ENCODE data around the gene WIF1.
A peak's percentile ranks its signal among the peaks of the same experiment; 100 is the strongest.

WIF1 gene

GRCh38 chr12:65123435-65124063 is 2.4 kb upstream of the WIF1 start:
- no peak overlapping the region for H3K4me2 ChIP-seq (ENCODE audit: insufficient read depth, low read length, poor library complexity, severe bottlenecking)
- no peak for DNase-seq (ENCODE audit: low spot score)
- H2BK5ac ChIP-seq (ENCODE audit: low read length) = no peak overlapping the region
- H3K36me3 ChIP-seq (replicated peaks in 1 of 2; ENCODE audit: control insufficient read depth in 2 of 2, insufficient read depth in 2 of 2, low read length in 2 of 2) = no peaks in the 10 kb centered on the region
- H3K4me1 ChIP-seq (ENCODE audit: control insufficient read depth in 2 of 2, insufficient read depth in 1 of 2, low read depth in 1 of 2, low read length in 2 of 2) = peaks cover 0 to 2% of the 10 kb centered on the region in 2 donors
- no peak overlapping the region for H3K4me3 ChIP-seq (ENCODE audit: low read length in 2 of 2)
- WGBS, 2 donors (ENCODE audit: extremely low coverage in 2 of 2, insufficient read length in 2 of 2, insufficient replicate concordance in 1 of 2) = no CpG with 5 or more reads among the region's 8 CpGs
- no peak overlapping the region for H4K91ac ChIP-seq (ENCODE audit: low read depth, low read length, poor library complexity)
- no peak overlapping the region for H2BK12ac ChIP-seq (ENCODE audit: low read length)
- H3K9ac ChIP-seq (ENCODE audit: low read depth, low read length, poor library complexity) = no peak overlapping the region
- H3K27ac ChIP-seq (replicated peaks; ENCODE audit: low read length) = no peak overlapping the region
- H3K14ac ChIP-seq (ENCODE audit: low read length) = no peak overlapping the region
- peaks cover 0 to 70% (median 21%) of the 10 kb centered on the region in 3 experiments for H3K27me3 ChIP-seq (ENCODE audit: control insufficient read depth in 3 of 3, insufficient read depth in 3 of 3, low read depth in 1 of 3, low read length in 3 of 3)
- no peak overlapping the region for H2BK120ac ChIP-seq (ENCODE audit: low read depth, low read length)
- H3K18ac ChIP-seq (ENCODE audit: low read length) = no peak overlapping the region
- no peak overlapping the region for H2AK5ac ChIP-seq (ENCODE audit: low read depth, low read length)
- no peak overlapping the region for H2BK15ac ChIP-seq (ENCODE audit: low read length)
- H2AFZ ChIP-seq (ENCODE audit: low read length) = no peak overlapping the region
- peaks cover 3 to 6% of the 10 kb centered on the region in 2 donors for H3K9me3 ChIP-seq (replicated peaks in 1 of 2; ENCODE audit: control insufficient read depth in 2 of 2, insufficient read depth in 1 of 2, low read depth in 1 of 2, low read length in 2 of 2)
- H3K79me1 ChIP-seq (ENCODE audit: low read depth, low read length) = peaks cover 2% of the 10 kb centered on the region
- H3K23ac ChIP-seq (ENCODE audit: low read depth, low read length, poor library complexity) = no peak overlapping the region
- no peak overlapping the region for H3K4ac ChIP-seq (ENCODE audit: low read length)
- H4K8ac ChIP-seq (ENCODE audit: low read depth, low read length) = no peak overlapping the region

GRCh38 chr12:65122703-65123102 is 1.6 kb upstream of the WIF1 start:
- H3K4ac ChIP-seq (ENCODE audit: low read length) = no peak overlapping the region
- no peak overlapping the region for H4K91ac ChIP-seq (ENCODE audit: low read depth, low read length, poor library complexity)
- H2AFZ ChIP-seq (ENCODE audit: low read length) = no peak overlapping the region
- WGBS, 2 donors (ENCODE audit: extremely low coverage in 2 of 2, insufficient read length in 2 of 2, insufficient replicate concordance in 1 of 2) = no CpG with 5 or more reads among the region's 5 CpGs
- H2BK15ac ChIP-seq (ENCODE audit: low read length) = no peak overlapping the region
- no peaks in the 10 kb centered on the region for H3K36me3 ChIP-seq (replicated peaks in 1 of 2; ENCODE audit: control insufficient read depth in 2 of 2, insufficient read depth in 2 of 2, low read length in 2 of 2)
- H3K9me3 ChIP-seq (replicated peaks in 1 of 2; ENCODE audit: control insufficient read depth in 2 of 2, insufficient read depth in 1 of 2, low read depth in 1 of 2, low read length in 2 of 2) = peaks cover 3 to 6% of the 10 kb centered on the region in 2 donors
- no peak overlapping the region for H2BK5ac ChIP-seq (ENCODE audit: low read length)
- no peak overlapping the region for H4K8ac ChIP-seq (ENCODE audit: low read depth, low read length)
- no peak overlapping the region for H3K23ac ChIP-seq (ENCODE audit: low read depth, low read length, poor library complexity)
- H3K4me2 ChIP-seq (ENCODE audit: insufficient read depth, low read length, poor library complexity, severe bottlenecking) = no peak overlapping the region
- no peak overlapping the region for H3K18ac ChIP-seq (ENCODE audit: low read length)
- H2BK120ac ChIP-seq (ENCODE audit: low read depth, low read length) = no peak overlapping the region
- peaks cover 2% of the 10 kb centered on the region for H3K79me1 ChIP-seq (ENCODE audit: low read depth, low read length)
- no peak overlapping the region for H3K27ac ChIP-seq (replicated peaks; ENCODE audit: low read length)
- peaks cover 0 to 74% (median 21%) of the 10 kb centered on the region in 3 experiments for H3K27me3 ChIP-seq (ENCODE audit: control insufficient read depth in 3 of 3, insufficient read depth in 3 of 3, low read depth in 1 of 3, low read length in 3 of 3)
- H3K4me3 ChIP-seq (ENCODE audit: low read length in 2 of 2) = no peak overlapping the region
- peaks cover 0 to 2% of the 10 kb centered on the region in 2 donors for H3K4me1 ChIP-seq (ENCODE audit: control insufficient read depth in 2 of 2, insufficient read depth in 1 of 2, low read depth in 1 of 2, low read length in 2 of 2)
- H2BK12ac ChIP-seq (ENCODE audit: low read length) = no peak overlapping the region
- no peak overlapping the region for H3K14ac ChIP-seq (ENCODE audit: low read length)
- no peak overlapping the region for H3K9ac ChIP-seq (ENCODE audit: low read depth, low read length, poor library complexity)
- no peak overlapping the region for H2AK5ac ChIP-seq (ENCODE audit: low read depth, low read length)
- DNase-seq (ENCODE audit: low spot score) = no peak

- H2BK15ac ChIP-seq (ENCODE audit: low read length) = peak overlapping the region; percentile 39
- peak overlapping the region; percentile 95 for H3K4me2 ChIP-seq (ENCODE audit: insufficient read depth, low read length, poor library complexity, severe bottlenecking)
- H3K4me3 ChIP-seq (ENCODE audit: low read length in 2 of 2) = peak overlapping the region in 1 of 2 donors; percentile 62
- peak overlapping the region; percentile 11 for H2AK5ac ChIP-seq (ENCODE audit: low read depth, low read length)
- WGBS, 2 donors (ENCODE audit: extremely low coverage in 2 of 2, insufficient read length in 2 of 2, insufficient replicate concordance in 1 of 2) = no CpG with 5 or more reads among the region's 34 CpGs
- no peak overlapping the region for H4K91ac ChIP-seq (ENCODE audit: low read depth, low read length, poor library complexity)
- no peak overlapping the region for H3K23ac ChIP-seq (ENCODE audit: low read depth, low read length, poor library complexity)
- H3K18ac ChIP-seq (ENCODE audit: low read length) = peak overlapping the region; percentile 77
- H3K9ac ChIP-seq (ENCODE audit: low read depth, low read length, poor library complexity) = no peak overlapping the region
- H3K4ac ChIP-seq (ENCODE audit: low read length) = no peak overlapping the region
- no peak overlapping the region for H3K14ac ChIP-seq (ENCODE audit: low read length)
- H2AFZ ChIP-seq (ENCODE audit: low read length) = no peak overlapping the region
- no peak overlapping the region for H2BK12ac ChIP-seq (ENCODE audit: low read length)
- peaks cover 2% of the 10 kb centered on the region for H3K79me1 ChIP-seq (ENCODE audit: low read depth, low read length)
- H2BK5ac ChIP-seq (ENCODE audit: low read length) = no peak overlapping the region
- no peak for DNase-seq (ENCODE audit: low spot score)
- H2BK120ac ChIP-seq (ENCODE audit: low read depth, low read length) = peak overlapping the region; percentile 53
- H3K36me3 ChIP-seq (replicated peaks in 1 of 2; ENCODE audit: control insufficient read depth in 2 of 2, insufficient read depth in 2 of 2, low read length in 2 of 2) = no peaks in the 10 kb centered on the region
- H3K4me1 ChIP-seq (ENCODE audit: control insufficient read depth in 2 of 2, insufficient read depth in 1 of 2, low read depth in 1 of 2, low read length in 2 of 2) = peaks cover 0 to 2% of the 10 kb centered on the region in 2 donors
- no peak overlapping the region for H4K8ac ChIP-seq (ENCODE audit: low read depth, low read length)
- no peak overlapping the region for H3K27ac ChIP-seq (replicated peaks; ENCODE audit: low read length)
- H3K9me3 ChIP-seq (replicated peaks in 1 of 2; ENCODE audit: control insufficient read depth in 2 of 2, insufficient read depth in 1 of 2, low read depth in 1 of 2, low read length in 2 of 2) = peaks cover 3 to 6% of the 10 kb centered on the region in 2 donors
- H3K27me3 ChIP-seq (ENCODE audit: control insufficient read depth in 3 of 3, insufficient read depth in 3 of 3, low read depth in 1 of 3, low read length in 3 of 3) = peaks cover 0 to 78% (median 21%) of the 10 kb centered on the region in 3 experiments
These were observed 908 bp upstream of the WIF1 start for GRCh38 chr12:65121956-65122469.

GRCh38 chr12:65119063-65119462 is 2.0 kb downstream of the WIF1 start:
- Histone ChIP-seq H2BK12ac (ENCODE audit: low read length) (no peak overlapping the region), H3K4ac (ENCODE audit: low read length) (no peak overlapping the region), H3K23ac (ENCODE audit: low read depth, low read length, poor library complexity) (no peak overlapping the region), H2BK120ac (ENCODE audit: low read depth, low read length) (no peak overlapping the region), H2AFZ (ENCODE audit: low read length) (no peak overlapping the region), H4K91ac (ENCODE audit: low read depth, low read length, poor library complexity) (no peak overlapping the region), H2BK5ac (ENCODE audit: low read length) (no peak overlapping the region), H2AK5ac (ENCODE audit: low read depth, low read length) (no peak overlapping the region), H3K79me1 (ENCODE audit: low read depth, low read length) (peaks cover 2% of the 10 kb centered on the region), H3K27ac (replicated peaks; ENCODE audit: low read length) (no peak overlapping the region), H4K8ac (ENCODE audit: low read depth, low read length) (no peak overlapping the region), H3K4me3 (ENCODE audit: low read length in 2 of 2) (no peak overlapping the region), H3K9ac (ENCODE audit: low read depth, low read length, poor library complexity) (no peak overlapping the region), H3K4me1 (ENCODE audit: control insufficient read depth in 2 of 2, insufficient read depth in 1 of 2, low read depth in 1 of 2, low read length in 2 of 2) (peaks cover 0 to 2% of the 10 kb centered on the region in 2 donors), H3K18ac (ENCODE audit: low read length) (no peak overlapping the region), H3K14ac (ENCODE audit: low read length) (no peak overlapping the region), H3K27me3 (ENCODE audit: control insufficient read depth in 3 of 3, insufficient read depth in 3 of 3, low read depth in 1 of 3, low read length in 3 of 3) (peaks cover 0 to 57% (median 18%) of the 10 kb centered on the region in 3 experiments), H3K9me3 (replicated peaks in 1 of 2; ENCODE audit: control insufficient read depth in 2 of 2, insufficient read depth in 1 of 2, low read depth in 1 of 2, low read length in 2 of 2) (peaks cover 3 to 6% of the 10 kb centered on the region in 2 donors), H3K36me3 (replicated peaks in 1 of 2; ENCODE audit: control insufficient read depth in 2 of 2, insufficient read depth in 2 of 2, low read length in 2 of 2) (no peaks in the 10 kb centered on the region), H2BK15ac (ENCODE audit: low read length) (no peak overlapping the region), H3K4me2 (ENCODE audit: insufficient read depth, low read length, poor library complexity, severe bottlenecking) (no peak overlapping the region)
- no peak for DNase-seq (ENCODE audit: low spot score)
- WGBS, 2 donors (ENCODE audit: extremely low coverage in 2 of 2, insufficient read length in 2 of 2, insufficient replicate concordance in 1 of 2) = no CpG with 5 or more reads among the region's 3 CpGs

All from neuronal stem cell (in vitro differentiated cells).